Esophagus muscularis mucosa (tissue), 4 donors: ENCODE results near the gene ZBTB16. TPM values are rescaled to one million over a fixed set of nuclear protein-coding genes. Genes with fewer than 3 reads are reported as not detected.

Experiments used
- DNase-seq: peaks from one replicate; pipeline ENCODE4 v3.0.0-alpha.2; 2017; ENCODE audit errors: extremely low spot score
- H3K27ac ChIP-seq, 4 donors: fragments of 200-600 bp; sonication (generic); replicated peaks in 1 of 4; 1 replicate in 3 of 4; 2 replicates in 1 of 4; pipeline ENCODE4 v1.5.1; 2016 to 2019; ENCODE audit warnings: mild to moderate bottlenecking in 1 of 4
- H3K27me3 ChIP-seq, 4 donors: fragments of 200-600 bp; sonication (generic); one replicate each; pipeline versions ENCODE4 v1.5.1 to v1.6.0; 2016 to 2019
- H3K36me3 ChIP-seq, 4 donors: fragments of 200-600 bp; sonication (generic); one replicate each; pipeline ENCODE4 v1.5.1; 2016 to 2019
- H3K4me1 ChIP-seq, 4 donors: fragments of 200-600 bp; sonication (generic); one replicate each; pipeline ENCODE4 v1.5.1; 2016 to 2019
- H3K4me3 ChIP-seq, 4 donors: fragments of 200-600 bp; sonication (generic); 1 replicate in 2 of 4; 2 replicates in 2 of 4; pipeline ENCODE4 v1.5.1; 2016 to 2019; ENCODE audit warnings: mild to moderate bottlenecking in 4 of 4, moderate library complexity in 1 of 4
- H3K9me3 ChIP-seq, 4 donors: fragments of 200-600 bp; sonication (generic); 1 replicate in 3 of 4; 2 replicates in 1 of 4; pipeline ENCODE4 v1.5.1; 2016 to 2019
- CTCF ChIP-seq, 3 experiments: fragments of 200-600 bp in 2 of 3; fragments of 450-650 bp in 1 of 3; sonication (generic) in 2 of 3; IDR thresholded peaks; one replicate each; pipeline ENCODE4 v1.5.1; 2017 to 2019; ENCODE audit warnings: antibody characterized with exemption in 3 of 3, mild to moderate bottlenecking in 2 of 3, moderate library complexity in 1 of 3
- EP300 ChIP-seq: sonication (generic); formaldehyde crosslinking; IDR thresholded peaks from one replicate; pipeline ENCODE4 v1.6.1; 2017; ENCODE audit warnings: antibody characterized with exemption
- POLR2A ChIP-seq: fragments of 450-650 bp; IDR thresholded peaks from one replicate; pipeline ENCODE4 v1.6.1; 2017; ENCODE audit warnings: antibody characterized with exemption, moderate library complexity, mild to moderate bottlenecking, low read depth
- POLR2AphosphoS5 ChIP-seq, 2 donors: sonication (generic); formaldehyde crosslinking; IDR thresholded peaks; one replicate each; pipeline ENCODE4 v1.6.1; 2017; ENCODE audit warnings: antibody characterized with exemption in 2 of 2
- WGBS: methylation state at CpG from one replicate; pipeline ENCODE4 v1.1.5; 2018; 5-methylcytosine and 5-hydroxymethylcytosine counted together
- intact Hi-C: fragments of 100-400 bp; cut with DNase I; formaldehyde crosslinking; loops from one replicate; pipeline ENCODE4 v1.15.1; 2023
- total RNA-seq, 4 donors: library from RNA; depleted of rRNA; stranded (reverse); fragments of >200 nt; gene quantifications; one replicate each; pipeline versions ENCODE4 v1.1.0 to v1.2.1, GENCODE V29; 2016

Gene ZBTB16
- total RNA-seq, 4 donors from 2014 or later: 175 to 319 (median 222) TPM

- H3K27ac ChIP-seq: peak overlapping the region; percentile 97 to 100 (median 98)
Observed at GRCh38 chr11:114152162-114152561, 92.7 kb downstream of the ZBTB16 start.

GRCh38 chr11:114152785-114153184 is 93.3 kb downstream of the ZBTB16 start:
- WGBS: 78% methylated on average over 2 of the region's 2 CpGs
- H3K27ac ChIP-seq: peak overlapping the region; percentile 97 to 100 (median 98)
- peaks cover 13 to 27% (median 24%) of the 10 kb centered on the region in 4 donors for H3K36me3 ChIP-seq
- H3K4me3 ChIP-seq: no peak overlapping the region
- H3K4me1 ChIP-seq: peaks cover 98 to 100% (median 99%) of the 10 kb centered on the region in 4 donors
- intact Hi-C loops: no loop called here
- DNase-seq: no peak
- H3K9me3 ChIP-seq: no peaks in the 10 kb centered on the region
- no peaks in the 10 kb centered on the region for H3K27me3 ChIP-seq
- TF ChIP-seq POLR2A (no peak), POLR2AphosphoS5 (IDR thresholded peaks at IDR 0.05) (no peak), CTCF (IDR thresholded peaks at IDR 0.05) (no peak), EP300 (no peak)

More at GRCh38 chr11:114152162-114152561, 92.7 kb downstream of the ZBTB16 start:
- no peaks in the 10 kb centered on the region for H3K27me3 ChIP-seq
- TF ChIP-seq CTCF (IDR thresholded peaks at IDR 0.05) (no peak), EP300 (no peak), POLR2A (no peak), POLR2AphosphoS5 (IDR thresholded peaks at IDR 0.05) (no peak)
- H3K4me3 ChIP-seq: no peak overlapping the region
- no peak for DNase-seq
- peaks cover 98 to 100% (median 99%) of the 10 kb centered on the region in 4 donors for H3K4me1 ChIP-seq
- intact Hi-C loops: no loop called here
- peaks cover 8 to 20% (median 18%) of the 10 kb centered on the region in 4 donors for H3K36me3 ChIP-seq
- H3K9me3 ChIP-seq: no peaks in the 10 kb centered on the region
- 86% methylated on average over 3 of the region's 3 CpGs for WGBS

- H3K4me1 ChIP-seq: peaks cover 98 to 100% (median 99%) of the 10 kb centered on the region in 4 donors
- H3K4me3 ChIP-seq: no peak overlapping the region
- peaks cover 16 to 31% (median 28%) of the 10 kb centered on the region in 4 donors for H3K36me3 ChIP-seq
- 92% methylated on average over 4 of the region's 4 CpGs for WGBS
- no peaks in the 10 kb centered on the region for H3K27me3 ChIP-seq
- intact Hi-C loops: no loop called here
- H3K27ac ChIP-seq: peak overlapping the region; percentile 97 to 100 (median 98)
- no peaks in the 10 kb centered on the region for H3K9me3 ChIP-seq
- TF ChIP-seq POLR2AphosphoS5 (IDR thresholded peaks at IDR 0.05) (no peak), CTCF (IDR thresholded peaks at IDR 0.05) (no peak), EP300 (no peak), POLR2A (no peak)
- no peak for DNase-seq
Observed at GRCh38 chr11:114153224-114153623, 93.7 kb downstream of the ZBTB16 start.

- TF ChIP-seq POLR2AphosphoS5 (IDR thresholded peaks at IDR 0.05): peak in 1 of 2 donors; percentile 79
- TF ChIP-seq EP300: peak; percentile 99
- TF ChIP-seq POLR2A: no peak
- peaks cover 99 to 100% (median 99%) of the 10 kb centered on the region in 4 donors for H3K4me1 ChIP-seq
Observed at GRCh38 chr11:114154271-114155047, 94.9 kb downstream of the ZBTB16 start.

GRCh38 chr11:114155116-114155515 is 95.6 kb downstream of the ZBTB16 start:
- DNase-seq: no peak
- no peak for TF ChIP-seq POLR2A
- no peak for TF ChIP-seq EP300
- TF ChIP-seq POLR2AphosphoS5 (IDR thresholded peaks at IDR 0.05): no peak
- no peak for TF ChIP-seq CTCF (IDR thresholded peaks at IDR 0.05)
- peaks cover 96 to 99% (median 97%) of the 10 kb centered on the region in 4 donors for H3K4me1 ChIP-seq
- no peak overlapping the region for H3K4me3 ChIP-seq
- H3K36me3 ChIP-seq: peaks cover 16 to 40% (median 32%) of the 10 kb centered on the region in 4 donors
- H3K27ac ChIP-seq: peak overlapping the region; percentile 97 to 100 (median 98)
- intact Hi-C loops: no loop called here
- H3K9me3 ChIP-seq: no peaks in the 10 kb centered on the region
- no peaks in the 10 kb centered on the region for H3K27me3 ChIP-seq
- 91% methylated on average over 11 of the region's 15 CpGs for whole genome bisulfite sequencing

More at GRCh38 chr11:114154271-114155047, 94.9 kb downstream of the ZBTB16 start:
- Histone ChIP-seq H3K9me3 (no peaks in the 10 kb centered on the region), H3K36me3 (peaks cover 16 to 40% (median 32%) of the 10 kb centered on the region in 4 donors), H3K27ac (peak overlapping the region; percentile 97 to 100 (median 98)), H3K27me3 (no peaks in the 10 kb centered on the region), H3K4me3 (no peak overlapping the region)
- intact Hi-C loops: no loop called here
- no peak for DNase-seq
- WGBS: 83% methylated on average over 5 of the region's 5 CpGs
